A549 (cell line): Measurements from ENCODE around the gene PCDH1. TPM values are rescaled to one million over a fixed set of nuclear protein-coding genes. Genes with fewer than 3 reads are reported as not detected.

Experiments used
- ATAC-seq, 2 experiments: fragments of 200-7000 bp in 1 of 2; fragments of >200 bp in 1 of 2; cut with Nextera tagmentation in 1 of 2; cut with Tn5 transposase in 1 of 2; 3 replicates each; pipeline versions ENCODE4 v1.8.0 to v1.9.1; 2018 to 2020; ENCODE audit warnings: mild to moderate bottlenecking in 1 of 2, moderate library complexity in 1 of 2
- CTCF ChIA-PET: fragments of 300-600 bp; sonication (Branson Sonifier 250); formaldehyde crosslinking; extraction: SDS; loops from one replicate; lab custom pipeline; 2021; ENCODE audit warnings: antibody characterized with exemption, inconsistent platforms; lab: Yijun Ruan, JAX
- POLR2A ChIA-PET: fragments of 350-600 bp; formaldehyde crosslinking; extraction: SDS; loops from one replicate; lab custom pipeline; 2021; ENCODE audit warnings: antibody characterized with exemption, inconsistent platforms; lab: Yijun Ruan, JAX
- DNase-seq, 2 experiments: peaks; one replicate each; pipeline versions ENCODE4 v3.0.0 to v3.0.0-alpha.2; 2011 to 2016; ENCODE audit warnings: low read depth in 1 of 2, low spot score in 1 of 2
- FAIRE-seq: peaks from 2 replicates; lab custom pipeline; 2011; peaks lifted over from hg19 to GRCh38; lab: Jason Lieb, UNC
- H3K27ac ChIP-seq, 2 experiments: fragments of >200 bp; sonication (Bioruptor Twin); formaldehyde crosslinking; 3 replicates each; pipeline ENCODE4 v1.5.1; 2016 to 2017
- H3K4me1 ChIP-seq: fragments of >200 bp; sonication (Bioruptor Twin); formaldehyde crosslinking; 3 replicates; pipeline ENCODE4 v1.6.1; 2016
- H3K4me2 ChIP-seq: fragments of >200 bp; sonication (Bioruptor Twin); formaldehyde crosslinking; 3 replicates; pipeline ENCODE4 v1.6.1; 2016
- H3K4me3 ChIP-seq: fragments of >200 bp; sonication (Bioruptor Twin); formaldehyde crosslinking; 3 replicates; pipeline ENCODE4 v1.5.1; 2016
- H3K9me3 ChIP-seq: fragments of >200 bp; sonication (Bioruptor Twin); formaldehyde crosslinking; 3 replicates; pipeline ENCODE4 v1.6.1; 2016
- EHF ChIP-seq: fragments of 250-450 bp; sonication (Bioruptor Pico); IDR thresholded peaks from 2 replicates; pipeline ENCODE4 v1.5.0; 2020; ENCODE audit warnings: mild to moderate bottlenecking
- FOSB ChIP-seq: fragments of 250-450 bp; sonication (Bioruptor Pico); IDR thresholded peaks from 2 replicates; pipeline ENCODE4 v1.5.0; 2020; ENCODE audit warnings: mild to moderate bottlenecking, moderate library complexity
- HDAC2 ChIP-seq: fragments of 200-600 bp; sonication (generic); IDR thresholded peaks from 2 replicates; pipeline ENCODE4 v1.6.1; 2016
- KDM5A ChIP-seq: fragments of 200-600 bp; sonication (generic); IDR thresholded peaks from 2 replicates; pipeline ENCODE4 v1.6.1; 2016; ENCODE audit warnings: antibody characterized with exemption, mild to moderate bottlenecking
- MAZ ChIP-seq: fragments of 150-350 bp; IDR thresholded peaks from 2 replicates; pipeline ENCODE4 v1.6.1; 2014; ENCODE audit warnings: antibody characterized with exemption, low read depth, low read length, borderline replicate concordance
- POLR2AphosphoS2 ChIP-seq: conservative IDR thresholded peaks from 2 replicates; pipeline ENCODE4 v1.6.1; 2012; ENCODE audit warnings: low read length, improper control_type of control experiment, inconsistent platforms
- RFX5 ChIP-seq: fragments of 450-650 bp; IDR thresholded peaks from 2 replicates; pipeline ENCODE4 v1.7.1; 2014; ENCODE audit warnings: antibody characterized with exemption, mild to moderate bottlenecking, moderate library complexity
- TP53 ChIP-seq: fragments of 250-450 bp; sonication (Bioruptor Pico); IDR thresholded peaks from 2 replicates; pipeline ENCODE4 v1.5.0; 2021; ENCODE audit warnings: mild to moderate bottlenecking, moderate library complexity
- ZNF302 ChIP-seq: fragments of 250-450 bp; sonication (Bioruptor Pico); IDR thresholded peaks from 2 replicates; pipeline ENCODE4 v1.9.0; 2021; ENCODE audit warnings: inconsistent platforms, mild to moderate bottlenecking, moderate library complexity
- WGBS: methylation state at CpG from one replicate; pipeline ENCODE4 v1.1.6; 2017; ENCODE audit errors: missing lambda C conversion rate; 5-methylcytosine and 5-hydroxymethylcytosine counted together
- polyA plus RNA-seq, 4 experiments: library from polyadenylated mRNA; depleted of rRNA in 3 of 4; stranded (reverse); fragments of >200 nt; fragmentation: RNase III in 1 of 4; extraction: RNeasy Plus Mini Kit Qiagen cat#74134 plus additional on column Dnase treatment in 1 of 4; gene quantifications; 2 replicates in 3 of 4; 3 replicates in 1 of 4; pipeline ENCODE4 v1.2.3, GENCODE V29; 2011 to 2017
- TF ChIP-seq, protein P1 (sequence below): fragments of 250-450 bp; sonication (Bioruptor Pico); IDR thresholded peaks from 2 replicates; pipeline ENCODE4 v1.5.0; 2021; ENCODE audit warnings: mild to moderate bottlenecking, moderate library complexity, borderline replicate concordance
- TF ChIP-seq, protein P2 (sequence below): fragments of 250-450 bp; sonication (Bioruptor Pico); IDR thresholded peaks from 2 replicates; pipeline ENCODE4 v1.5.0; 2020; ENCODE audit warnings: low read depth, mild to moderate bottlenecking, moderate library complexity
- TF ChIP-seq, protein P3 (sequence below): fragments of 450-650 bp; IDR thresholded peaks from 2 replicates; pipeline ENCODE4 v1.6.1; 2014; ENCODE audit warnings: antibody characterized with exemption
- TF ChIP-seq, protein P4 (sequence below): fragments of >200 bp; sonication (Bioruptor Twin); formaldehyde crosslinking; IDR thresholded peaks from 3 replicates; pipeline ENCODE4 v1.5.1; 2016
- TF ChIP-seq, protein P5 (sequence below): IDR thresholded peaks from 2 replicates; pipeline ENCODE4 v1.6.1; 2012
- TF ChIP-seq, protein P6 (sequence below): IDR thresholded peaks from 2 replicates; pipeline ENCODE4 v1.6.1; 2012; ENCODE audit warnings: low read depth, borderline replicate concordance

PCDH1 gene
- polyA plus RNA-seq, 2 of the 4 experiments (the other 2 are of a cell fraction), result 0.41 to 2.9 TPM

DNA sequence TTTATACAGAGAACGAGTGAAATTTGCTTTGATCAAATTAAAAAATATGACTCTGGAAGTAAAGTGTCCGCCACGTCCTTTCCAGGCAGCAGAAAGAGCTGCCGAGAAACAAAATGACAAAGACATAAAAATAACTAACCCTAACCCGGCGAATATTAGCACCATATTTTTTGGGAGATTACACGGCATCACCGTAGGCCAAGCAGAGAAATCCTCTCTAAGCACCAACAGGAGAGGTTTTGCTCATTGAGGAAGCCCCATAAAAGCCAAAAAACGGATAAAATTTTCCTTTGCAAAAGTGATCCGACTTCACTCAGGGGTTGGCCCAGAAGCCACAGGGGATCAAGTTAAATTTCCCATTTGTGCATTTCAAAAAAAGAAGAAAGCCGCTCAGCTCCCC lies 70.9 kb downstream of the PCDH1 start (continued):
- no peak for TF ChIP-seq POLR2AphosphoS2
- TF ChIP-seq, protein P1, sequence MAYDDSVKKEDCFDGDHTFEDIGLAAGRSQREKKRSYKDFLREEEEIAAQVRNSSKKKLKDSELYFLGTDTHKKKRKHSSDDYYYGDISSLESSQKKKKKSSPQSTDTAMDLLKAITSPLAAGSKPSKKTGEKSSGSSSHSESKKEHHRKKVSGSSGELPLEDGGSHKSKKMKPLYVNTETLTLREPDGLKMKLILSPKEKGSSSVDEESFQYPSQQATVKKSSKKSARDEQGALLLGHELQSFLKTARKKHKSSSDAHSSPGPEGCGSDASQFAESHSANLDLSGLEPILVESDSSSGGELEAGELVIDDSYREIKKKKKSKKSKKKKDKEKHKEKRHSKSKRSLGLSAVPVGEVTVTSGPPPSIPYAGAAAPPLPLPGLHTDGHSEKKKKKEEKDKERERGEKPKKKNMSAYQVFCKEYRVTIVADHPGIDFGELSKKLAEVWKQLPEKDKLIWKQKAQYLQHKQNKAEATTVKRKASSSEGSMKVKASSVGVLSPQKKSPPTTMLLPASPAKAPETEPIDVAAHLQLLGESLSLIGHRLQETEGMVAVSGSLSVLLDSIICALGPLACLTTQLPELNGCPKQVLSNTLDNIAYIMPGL (CRISPR knock-in tag), result no peak

DNA sequence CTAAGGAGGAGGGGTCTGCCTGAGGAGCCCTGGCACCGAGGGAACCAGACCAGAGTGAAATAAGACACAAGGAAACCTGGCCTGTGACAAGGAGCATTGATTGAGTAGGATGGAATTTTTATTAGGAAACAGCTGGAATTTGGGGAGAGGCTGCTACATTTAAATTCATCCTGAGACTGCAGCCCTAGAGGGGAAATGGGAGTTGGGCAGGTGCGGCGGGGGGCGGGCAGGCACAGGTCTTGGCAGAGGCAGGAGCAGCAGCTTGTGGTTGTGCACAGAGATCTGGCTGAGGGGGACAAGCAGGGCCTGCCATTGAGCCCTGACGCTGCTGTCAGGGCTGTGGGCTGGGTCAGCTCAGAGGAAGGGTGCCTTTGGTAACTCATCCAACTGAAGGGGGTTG lies 71.6 kb downstream of the PCDH1 start:
- Histone ChIP-seq H3K4me2 (no peak overlapping the region), H3K4me1 (no peaks in the 10 kb centered on the region), H3K27ac (no peak overlapping the region), H3K9me3 (no peaks in the 10 kb centered on the region), H3K4me3 (no peak overlapping the region)
- ATAC-seq (no peak), DNase-seq (no peak), FAIRE-seq (no peak)
- ChIA-PET POLR2A (no interaction called here), CTCF (interaction anchor here (1.0 to 2.2 kb wide), 5 partner anchors 12 to 73 kb away, joined by 3 to 7 read pairs (median 3); no protein-coding TSS in a partner anchor)
- TF ChIP-seq, protein P2, sequence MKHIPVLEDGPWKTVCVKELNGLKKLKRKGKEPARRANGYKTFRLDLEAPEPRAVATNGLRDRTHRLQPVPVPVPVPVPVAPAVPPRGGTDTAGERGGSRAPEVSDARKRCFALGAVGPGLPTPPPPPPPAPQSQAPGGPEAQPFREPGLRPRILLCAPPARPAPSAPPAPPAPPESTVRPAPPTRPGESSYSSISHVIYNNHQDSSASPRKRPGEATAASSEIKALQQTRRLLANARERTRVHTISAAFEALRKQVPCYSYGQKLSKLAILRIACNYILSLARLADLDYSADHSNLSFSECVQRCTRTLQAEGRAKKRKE, result no peak
- no peak for TF ChIP-seq EHF (CRISPR knock-in tag)
- no peak for TF ChIP-seq MAZ
- no peak for TF ChIP-seq ZNF302
- TF ChIP-seq, protein P3, sequence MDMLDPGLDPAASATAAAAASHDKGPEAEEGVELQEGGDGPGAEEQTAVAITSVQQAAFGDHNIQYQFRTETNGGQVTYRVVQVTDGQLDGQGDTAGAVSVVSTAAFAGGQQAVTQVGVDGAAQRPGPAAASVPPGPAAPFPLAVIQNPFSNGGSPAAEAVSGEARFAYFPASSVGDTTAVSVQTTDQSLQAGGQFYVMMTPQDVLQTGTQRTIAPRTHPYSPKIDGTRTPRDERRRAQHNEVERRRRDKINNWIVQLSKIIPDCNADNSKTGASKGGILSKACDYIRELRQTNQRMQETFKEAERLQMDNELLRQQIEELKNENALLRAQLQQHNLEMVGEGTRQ, result no peak
- TF ChIP-seq, protein P4, sequence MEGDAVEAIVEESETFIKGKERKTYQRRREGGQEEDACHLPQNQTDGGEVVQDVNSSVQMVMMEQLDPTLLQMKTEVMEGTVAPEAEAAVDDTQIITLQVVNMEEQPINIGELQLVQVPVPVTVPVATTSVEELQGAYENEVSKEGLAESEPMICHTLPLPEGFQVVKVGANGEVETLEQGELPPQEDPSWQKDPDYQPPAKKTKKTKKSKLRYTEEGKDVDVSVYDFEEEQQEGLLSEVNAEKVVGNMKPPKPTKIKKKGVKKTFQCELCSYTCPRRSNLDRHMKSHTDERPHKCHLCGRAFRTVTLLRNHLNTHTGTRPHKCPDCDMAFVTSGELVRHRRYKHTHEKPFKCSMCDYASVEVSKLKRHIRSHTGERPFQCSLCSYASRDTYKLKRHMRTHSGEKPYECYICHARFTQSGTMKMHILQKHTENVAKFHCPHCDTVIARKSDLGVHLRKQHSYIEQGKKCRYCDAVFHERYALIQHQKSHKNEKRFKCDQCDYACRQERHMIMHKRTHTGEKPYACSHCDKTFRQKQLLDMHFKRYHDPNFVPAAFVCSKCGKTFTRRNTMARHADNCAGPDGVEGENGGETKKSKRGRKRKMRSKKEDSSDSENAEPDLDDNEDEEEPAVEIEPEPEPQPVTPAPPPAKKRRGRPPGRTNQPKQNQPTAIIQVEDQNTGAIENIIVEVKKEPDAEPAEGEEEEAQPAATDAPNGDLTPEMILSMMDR, result no peak
- TF ChIP-seq, protein P5, sequence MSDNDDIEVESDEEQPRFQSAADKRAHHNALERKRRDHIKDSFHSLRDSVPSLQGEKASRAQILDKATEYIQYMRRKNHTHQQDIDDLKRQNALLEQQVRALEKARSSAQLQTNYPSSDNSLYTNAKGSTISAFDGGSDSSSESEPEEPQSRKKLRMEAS, result no peak
- no peak for TF ChIP-seq RFX5
- 18% methylated on average over 5 of the region's 5 CpGs for WGBS

DNA sequence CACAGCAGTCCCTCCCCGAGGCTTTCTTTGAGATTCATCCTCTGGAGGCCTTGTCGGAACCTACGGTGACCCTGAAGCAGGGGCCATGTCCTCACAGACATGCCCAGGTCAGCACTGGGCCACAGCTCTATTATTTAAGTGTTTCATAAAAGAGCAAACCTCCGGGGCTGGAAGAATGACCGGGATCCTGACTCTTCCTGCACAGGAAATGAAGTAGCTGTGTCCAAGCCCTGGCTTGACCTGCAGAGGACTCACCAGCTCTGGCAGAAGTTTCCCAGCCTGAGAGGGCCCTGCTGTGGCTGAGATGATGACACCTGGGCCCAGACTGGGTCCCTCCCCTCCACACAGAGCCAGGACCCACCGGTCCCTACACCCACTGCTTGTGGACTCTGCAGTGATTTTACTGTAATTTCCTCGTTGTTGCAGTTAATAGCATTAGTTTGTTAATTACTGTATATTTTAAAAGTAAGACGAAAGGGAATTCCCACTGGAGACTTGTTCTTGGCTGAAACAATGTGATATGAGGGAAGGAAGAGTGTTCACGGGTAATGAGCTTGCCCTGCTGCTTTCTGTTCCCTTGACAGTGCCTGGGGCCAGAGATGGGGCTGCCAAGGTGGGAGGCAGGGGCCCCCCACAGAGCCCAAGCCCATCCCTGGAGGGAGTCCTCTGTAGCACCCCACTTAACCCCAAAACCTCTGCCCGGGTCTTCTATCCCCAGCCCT lies 72.2 kb downstream of the PCDH1 start:
- H3K4me2 ChIP-seq, result no peak overlapping the region
- H3K9me3 ChIP-seq, result no peaks in the 10 kb centered on the region
- POLR2A ChIA-PET, result no interaction called here
- no peak overlapping the region for H3K27ac ChIP-seq
- 40% methylated on average over 10 of the region's 10 CpGs for WGBS
- CTCF ChIA-PET, result interaction anchor here (1.0 to 2.2 kb wide), 4 partner anchors 13 to 73 kb away, joined by 3 to 7 read pairs (median 4); no protein-coding TSS in a partner anchor
- TF ChIP-seq TP53 (CRISPR knock-in tag) (no peak), FOSB (CRISPR knock-in tag) (no peak), KDM5A (no peak), HDAC2 (no peak)
- TF ChIP-seq, protein P6, sequence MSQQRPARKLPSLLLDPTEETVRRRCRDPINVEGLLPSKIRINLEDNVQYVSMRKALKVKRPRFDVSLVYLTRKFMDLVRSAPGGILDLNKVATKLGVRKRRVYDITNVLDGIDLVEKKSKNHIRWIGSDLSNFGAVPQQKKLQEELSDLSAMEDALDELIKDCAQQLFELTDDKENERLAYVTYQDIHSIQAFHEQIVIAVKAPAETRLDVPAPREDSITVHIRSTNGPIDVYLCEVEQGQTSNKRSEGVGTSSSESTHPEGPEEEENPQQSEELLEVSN, result no peak
- no peak overlapping the region for H3K4me3 ChIP-seq
- ATAC-seq (no peak), DNase-seq (no peak), FAIRE-seq (no peak)
- H3K4me1 ChIP-seq, result no peaks in the 10 kb centered on the region
